ENCODE results near the gene FTO.

The FTO gene

DNA sequence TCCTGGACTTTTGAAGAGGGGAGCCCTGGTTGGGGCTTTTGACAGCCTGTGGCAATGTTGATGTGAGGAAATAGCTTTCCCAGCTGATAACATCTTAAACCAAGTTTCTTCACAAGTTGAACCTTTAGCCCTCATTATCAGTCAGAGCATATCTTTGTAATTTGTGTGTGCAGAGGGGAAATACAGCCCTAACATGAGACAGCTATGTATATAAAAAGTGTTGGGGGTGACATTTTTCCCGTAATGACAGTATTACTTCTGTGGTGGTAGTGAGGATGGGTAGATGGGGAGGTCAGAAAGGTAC is 221.1 kb downstream of the FTO start:
- DNase-seq (ENCODE audit: low read depth in 2 of 3, low spot score in 1 of 3): no peak

DNA sequence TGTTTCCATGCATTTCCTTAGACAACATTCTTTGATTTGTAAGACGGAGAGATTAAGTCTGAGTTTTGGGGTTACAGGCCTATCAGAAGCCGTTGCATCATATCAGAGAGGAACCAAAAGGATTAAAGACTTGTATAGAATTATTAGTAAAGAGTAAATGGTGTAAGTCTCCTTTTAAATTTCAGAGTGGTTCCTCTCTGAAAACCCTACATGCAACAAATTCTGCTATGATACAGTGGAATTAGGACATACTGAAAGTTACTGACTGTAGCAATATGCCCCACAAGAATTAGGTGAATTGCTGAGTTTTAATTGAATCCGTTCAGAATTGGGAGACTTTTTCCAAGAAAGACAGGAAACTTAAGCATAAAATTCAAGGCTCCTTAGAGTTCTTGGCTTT is 221.6 kb downstream of the FTO start:
- no peak for DNase-seq (ENCODE audit: low read depth in 2 of 3, low spot score in 1 of 3)

DNA sequence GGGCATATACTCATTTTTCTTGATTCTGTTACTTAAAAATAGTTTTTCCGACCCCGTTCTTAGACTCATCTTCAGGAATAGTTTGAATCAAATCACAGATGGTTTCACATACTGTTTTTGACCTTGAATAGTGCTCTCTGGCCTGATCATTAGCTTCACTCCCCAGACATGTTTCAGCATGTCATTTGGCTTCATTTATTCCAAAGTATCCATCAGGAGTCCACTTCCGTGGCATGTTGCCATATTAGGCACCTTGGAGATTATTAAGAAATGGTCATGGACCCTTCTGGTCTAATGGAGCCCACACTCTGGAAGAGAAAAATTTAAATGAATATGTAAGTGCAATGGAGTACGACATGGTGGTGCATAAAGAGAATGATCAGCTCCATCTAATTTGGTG is 222.3 kb downstream of the FTO start:
- no peak for DNase-seq (ENCODE audit: low read depth in 2 of 3, low spot score in 1 of 3)

DNA sequence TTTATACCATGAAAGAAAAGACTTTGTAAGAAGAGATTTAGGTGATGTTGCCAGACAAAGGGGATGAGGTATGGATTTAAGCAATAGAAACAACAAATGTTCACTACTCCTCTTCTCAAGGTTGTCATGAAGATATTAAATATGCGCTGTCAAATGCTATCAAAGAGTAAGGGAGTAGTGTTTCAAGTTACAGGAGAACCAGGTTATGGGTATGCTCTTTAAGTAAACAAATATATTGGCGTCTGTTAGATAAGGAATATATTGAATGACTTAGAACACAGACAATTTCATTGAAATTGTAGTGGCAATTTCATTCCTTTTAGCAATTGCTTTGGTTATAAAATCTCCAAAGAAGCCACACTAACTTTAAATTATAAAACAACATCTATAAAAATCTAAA is 229.0 kb downstream of the FTO start:
- no peak for DNase-seq (ENCODE audit: low read depth in 2 of 3, low spot score in 1 of 3)

DNA sequence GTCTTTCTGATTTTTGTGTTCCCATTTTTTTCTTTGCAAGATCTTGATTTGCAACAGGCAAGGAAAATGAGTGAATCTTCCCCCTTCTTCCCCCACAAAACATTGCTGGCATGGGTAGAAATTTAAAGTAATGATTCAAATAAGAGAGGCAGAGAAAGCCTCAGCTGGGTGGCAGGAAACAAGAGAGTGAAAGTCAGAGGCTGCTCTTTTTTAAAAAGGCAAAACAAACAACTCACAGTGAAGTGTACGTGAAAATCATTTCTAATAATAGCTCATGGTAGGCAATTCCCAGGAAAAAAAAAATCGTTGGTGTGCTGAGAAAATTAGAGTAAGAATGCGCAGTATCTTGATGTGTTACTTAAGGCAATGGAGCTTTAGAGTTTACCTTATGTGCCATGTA is 229.5 kb downstream of the FTO start:
- DNase-seq (ENCODE audit: low read depth in 2 of 3, low spot score in 1 of 3): no peak

DNA sequence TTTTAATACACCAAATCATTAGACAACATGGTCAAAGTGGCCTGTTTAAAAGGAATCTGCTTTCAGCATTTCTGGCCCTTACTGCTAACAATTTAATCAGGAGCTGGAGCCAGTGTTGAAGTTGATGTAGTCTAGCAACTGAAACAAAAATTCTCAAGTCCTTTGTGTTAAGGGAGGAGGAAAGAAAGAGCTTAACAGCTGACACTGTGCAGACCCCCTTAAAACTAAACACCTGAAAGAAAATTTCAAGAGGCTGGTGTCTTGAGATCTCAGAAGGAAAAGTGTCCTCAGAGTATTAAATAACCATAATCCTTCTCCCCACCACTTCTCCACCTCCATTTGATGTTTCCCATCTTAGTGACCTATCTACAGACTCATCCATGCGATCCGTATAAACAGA is 232.1 kb downstream of the FTO start:
- DNase-seq (ENCODE audit: low read depth in 2 of 3, low spot score in 1 of 3): no peak

DNA sequence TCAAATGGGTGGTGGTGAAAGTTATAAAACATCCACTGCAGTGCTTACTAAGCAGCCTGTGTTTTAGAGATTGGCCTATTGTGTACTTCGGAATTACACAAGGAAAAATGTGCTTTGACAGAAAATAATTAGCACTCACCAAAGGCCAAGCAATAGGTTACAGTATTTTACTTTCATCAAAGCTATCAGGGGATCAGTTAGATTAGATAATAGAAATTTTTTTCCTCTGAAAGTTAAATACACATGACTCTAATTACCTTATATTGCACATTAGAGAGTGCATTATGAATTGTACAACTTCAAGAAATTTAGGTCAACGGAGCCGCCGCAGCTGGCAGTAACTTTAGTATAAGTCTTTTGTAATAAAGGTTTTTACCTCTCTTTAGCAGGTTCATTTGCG is 232.6 kb downstream of the FTO start:
- no peak for DNase-seq (ENCODE audit: low read depth in 2 of 3, low spot score in 1 of 3)

DNA sequence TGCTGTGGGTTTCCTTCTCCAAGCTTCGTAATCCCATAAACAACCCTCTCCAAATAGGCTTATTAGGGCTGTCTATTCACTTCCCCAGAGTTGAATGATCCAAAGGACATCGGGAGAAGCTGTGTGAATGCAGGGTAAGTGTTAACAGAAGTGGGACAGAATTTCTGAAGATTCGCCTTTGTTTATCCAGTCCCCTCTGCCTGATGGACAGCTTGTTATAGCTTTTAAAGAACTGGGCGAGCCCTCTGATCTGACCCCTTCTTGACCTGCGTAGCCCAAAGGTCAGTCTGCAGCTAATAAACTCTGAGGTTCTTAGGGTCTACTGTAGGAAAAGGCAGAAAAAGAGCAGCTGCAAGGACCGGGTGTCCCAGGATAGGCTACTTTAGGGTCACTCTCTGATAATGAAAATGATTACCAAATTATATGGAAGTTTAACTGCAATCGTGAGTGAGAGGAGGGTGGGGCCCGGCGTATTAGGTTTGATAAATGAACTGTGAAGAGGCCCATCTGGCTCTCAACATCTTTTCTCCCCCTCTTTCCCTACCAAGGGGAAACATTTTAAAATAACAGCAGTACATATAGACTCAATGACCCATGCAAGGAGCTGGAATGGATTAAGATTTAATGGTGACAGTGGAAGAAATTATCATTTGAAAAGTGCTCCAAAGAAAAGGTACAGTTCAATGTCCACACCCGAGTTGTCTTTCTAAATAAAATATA is 233.4 kb downstream of the FTO start:
- DNase-seq (ENCODE audit: low read depth in 2 of 3, low spot score in 1 of 3): no peak

DNA sequence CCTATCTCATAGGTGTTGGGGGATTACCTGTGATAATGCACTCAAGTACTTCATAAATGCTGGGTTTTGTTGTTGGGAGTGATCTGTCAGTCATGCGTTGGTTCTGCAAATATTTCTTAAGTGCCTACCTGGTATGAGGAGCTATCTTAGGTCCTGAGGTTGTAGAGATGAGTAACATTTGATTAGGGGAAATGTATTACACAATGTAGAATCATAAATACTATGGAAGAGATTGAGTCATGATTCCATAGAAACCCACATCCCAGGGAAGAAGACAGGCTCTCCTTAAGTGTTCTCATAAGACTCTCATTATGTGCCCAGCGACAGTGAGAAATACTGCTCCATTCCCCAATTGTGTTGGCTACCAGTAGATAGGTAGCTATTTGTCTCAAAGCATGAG is 240.1 kb downstream of the FTO start:
- DNase-seq (ENCODE audit: low read depth in 2 of 3, low spot score in 1 of 3): no peak

DNA sequence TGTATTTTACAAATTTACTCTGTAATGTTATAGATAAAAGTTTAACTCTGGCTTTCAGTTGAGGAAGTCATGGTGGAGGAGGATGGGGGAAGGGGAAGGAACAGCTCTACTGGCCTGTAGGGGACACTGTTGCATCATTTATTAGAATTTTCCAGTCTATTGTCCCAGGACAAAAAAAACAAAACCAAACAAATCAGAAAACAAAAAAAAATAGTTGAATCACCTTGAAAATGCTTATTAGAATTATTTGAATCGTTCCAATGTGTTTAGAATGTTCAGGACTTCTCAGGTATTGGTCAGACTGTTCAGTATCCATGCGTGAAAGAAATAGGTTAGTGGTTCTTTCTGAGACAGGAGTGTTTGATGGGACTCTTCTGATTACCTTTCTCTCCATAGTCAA is 242.0 kb downstream of the FTO start:
- DNase-seq (ENCODE audit: low read depth in 2 of 3, low spot score in 1 of 3): peak in 1 of 3 donors; percentile 1

DNA sequence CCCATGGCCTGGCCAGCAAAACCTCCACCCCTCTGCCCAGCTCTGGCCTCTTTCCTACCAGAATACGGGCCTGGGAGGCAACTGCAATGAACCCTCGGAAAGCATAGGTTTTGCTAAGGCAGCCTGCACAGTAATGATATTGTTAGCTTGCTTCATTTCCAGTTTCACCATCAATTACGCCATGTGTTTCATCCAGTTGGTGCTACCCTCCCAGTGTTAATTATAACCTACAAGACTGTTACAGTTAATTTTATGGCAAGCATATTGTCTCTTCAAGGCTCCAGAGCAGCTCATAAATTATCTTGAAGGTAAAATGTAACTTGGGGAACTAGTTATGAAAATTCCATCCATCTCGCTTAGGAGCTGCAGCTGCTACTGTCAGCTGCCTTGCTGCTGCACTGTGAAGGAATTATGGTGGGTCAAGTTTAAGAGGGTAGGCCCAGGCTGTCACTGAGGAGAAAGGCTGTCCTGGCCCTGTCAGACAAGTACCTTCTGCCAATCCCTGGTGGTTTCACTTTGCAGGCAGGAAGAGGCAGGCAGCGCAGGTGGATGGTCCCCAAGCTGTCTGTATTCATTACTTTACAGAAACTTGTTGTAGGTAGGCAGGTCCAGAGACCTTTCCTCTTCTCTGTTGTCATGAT is 242.9 kb downstream of the FTO start:
- no peak for DNase-seq (ENCODE audit: low read depth in 2 of 3, low spot score in 1 of 3)

DNA sequence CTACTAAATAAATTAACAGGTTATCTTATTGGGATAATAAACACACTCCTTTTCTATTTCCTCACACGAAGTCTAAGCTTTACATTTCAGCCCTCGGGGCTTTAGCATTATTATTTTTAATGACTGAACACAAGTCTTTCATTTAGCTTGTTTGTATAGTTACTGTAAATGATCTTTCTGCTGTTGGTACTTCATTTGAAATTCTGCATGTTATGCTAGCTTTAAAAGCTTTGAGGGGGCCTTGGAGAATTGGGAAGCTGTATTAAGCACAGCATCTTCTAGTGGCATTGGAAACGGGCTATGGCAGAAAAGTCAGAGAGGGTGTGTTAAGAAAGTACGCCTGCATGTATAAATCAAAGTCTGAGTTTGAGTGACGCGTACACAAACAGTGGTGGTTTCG is 243.7 kb downstream of the FTO start:
- no peak for DNase-seq (ENCODE audit: low read depth in 2 of 3, low spot score in 1 of 3)

DNA sequence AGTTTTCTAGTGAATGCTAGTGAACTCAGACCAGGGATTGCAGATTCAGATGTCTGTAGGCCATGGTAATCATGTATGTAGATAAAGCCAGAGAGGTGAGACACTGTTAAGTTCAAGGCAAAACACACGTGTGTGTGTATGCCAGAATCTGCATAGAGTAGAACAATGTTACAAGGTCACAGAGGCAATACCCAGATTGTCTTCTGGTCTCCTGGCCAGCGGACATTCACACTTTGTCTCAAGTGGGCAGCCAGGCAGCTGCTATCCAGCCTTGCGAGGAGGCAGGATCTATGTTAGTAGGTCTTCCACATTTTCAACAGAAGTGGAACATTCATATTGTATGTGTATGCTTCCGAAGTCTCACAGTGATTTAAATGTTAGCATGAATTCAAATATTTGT is 244.4 kb downstream of the FTO start:
- DNase-seq (ENCODE audit: low read depth in 2 of 3, low spot score in 1 of 3): no peak

DNA sequence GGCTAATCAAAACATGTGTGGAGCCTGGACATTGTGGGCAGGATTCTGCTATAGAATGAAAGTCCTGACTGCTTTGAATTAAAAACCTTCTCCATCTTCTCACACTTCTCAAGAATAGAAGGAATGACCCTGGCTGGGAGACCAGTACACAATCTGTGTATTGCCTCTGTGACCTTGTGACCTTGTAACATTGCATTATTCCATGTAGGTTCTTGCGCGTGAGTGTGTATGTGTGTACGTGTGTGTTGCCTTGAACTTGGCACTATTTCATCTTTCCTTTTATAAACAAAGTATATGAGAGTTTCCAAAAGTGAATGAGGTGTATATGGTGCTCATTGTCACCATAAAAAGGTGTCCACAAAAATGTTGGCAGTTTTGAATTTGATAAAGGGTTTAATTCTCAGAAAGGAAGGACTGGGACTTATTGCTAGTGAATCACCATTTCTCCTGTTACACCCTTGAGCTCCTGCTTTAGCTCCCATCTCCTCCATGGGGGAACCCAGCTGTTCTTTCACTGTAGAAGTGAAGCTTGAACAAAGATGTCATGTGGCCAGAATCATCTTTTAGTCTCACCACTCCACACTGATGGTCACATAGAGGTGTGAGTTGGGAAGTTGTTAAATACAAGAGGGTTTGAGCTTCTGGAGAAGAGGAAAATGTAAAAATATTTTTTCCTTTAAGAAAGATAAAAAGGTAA is 244.9 kb downstream of the FTO start:
- no peak for DNase-seq (ENCODE audit: low read depth in 2 of 3, low spot score in 1 of 3)

DNA sequence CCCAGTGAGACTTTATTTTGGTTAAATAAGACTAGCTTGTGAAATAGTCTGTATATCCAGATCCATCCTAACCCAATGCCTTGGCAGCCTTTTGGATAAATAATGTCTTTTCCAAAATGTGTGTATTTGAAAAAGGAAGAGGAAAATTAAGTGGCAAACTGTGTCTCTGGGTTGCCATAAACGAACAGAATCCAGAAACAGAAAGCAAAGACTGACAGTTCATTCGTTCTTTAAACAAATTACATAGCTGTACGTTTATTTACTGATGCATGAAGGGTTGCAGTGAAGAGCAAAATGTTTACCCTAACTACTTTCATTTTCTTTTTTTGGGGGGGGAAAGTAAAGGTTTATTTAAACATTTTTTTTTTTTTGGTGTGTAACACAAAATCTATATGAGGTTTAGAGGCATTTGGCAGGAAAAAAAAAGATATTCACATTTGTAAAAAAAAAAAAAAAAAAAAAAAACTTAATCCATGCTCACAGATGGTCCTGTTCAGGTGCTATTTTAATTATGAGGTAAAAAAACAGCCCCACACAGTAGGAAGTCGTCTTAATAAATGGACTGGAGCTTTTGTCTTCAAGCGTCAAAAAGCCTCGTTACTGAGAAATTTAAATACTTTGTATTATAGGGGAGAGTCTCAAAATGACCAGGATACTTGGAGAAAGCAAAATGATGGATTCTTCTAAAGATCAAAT is 245.9 kb downstream of the FTO start:
- DNase-seq (ENCODE audit: low read depth in 2 of 3, low spot score in 1 of 3): no peak

DNA sequence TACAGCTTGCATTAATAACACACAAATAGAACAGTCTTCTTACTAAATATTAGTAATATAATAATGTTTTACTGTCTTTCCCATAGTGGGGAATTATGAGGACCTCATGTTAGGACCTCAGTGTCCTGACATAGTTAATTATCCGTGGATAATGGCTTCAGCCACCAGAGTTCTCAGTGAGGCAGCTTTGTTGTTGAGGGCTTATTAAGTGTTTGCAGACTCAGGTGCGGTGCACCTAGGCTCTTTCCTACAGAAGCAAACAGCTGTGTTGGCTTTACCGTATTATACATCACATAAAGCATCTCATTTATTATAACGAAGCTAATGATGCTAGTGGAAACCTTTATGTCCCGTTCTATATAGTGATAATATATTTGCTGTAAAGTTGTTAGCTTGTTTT is 246.7 kb downstream of the FTO start:
- DNase-seq (ENCODE audit: low read depth in 2 of 3, low spot score in 1 of 3): no peak

DNA sequence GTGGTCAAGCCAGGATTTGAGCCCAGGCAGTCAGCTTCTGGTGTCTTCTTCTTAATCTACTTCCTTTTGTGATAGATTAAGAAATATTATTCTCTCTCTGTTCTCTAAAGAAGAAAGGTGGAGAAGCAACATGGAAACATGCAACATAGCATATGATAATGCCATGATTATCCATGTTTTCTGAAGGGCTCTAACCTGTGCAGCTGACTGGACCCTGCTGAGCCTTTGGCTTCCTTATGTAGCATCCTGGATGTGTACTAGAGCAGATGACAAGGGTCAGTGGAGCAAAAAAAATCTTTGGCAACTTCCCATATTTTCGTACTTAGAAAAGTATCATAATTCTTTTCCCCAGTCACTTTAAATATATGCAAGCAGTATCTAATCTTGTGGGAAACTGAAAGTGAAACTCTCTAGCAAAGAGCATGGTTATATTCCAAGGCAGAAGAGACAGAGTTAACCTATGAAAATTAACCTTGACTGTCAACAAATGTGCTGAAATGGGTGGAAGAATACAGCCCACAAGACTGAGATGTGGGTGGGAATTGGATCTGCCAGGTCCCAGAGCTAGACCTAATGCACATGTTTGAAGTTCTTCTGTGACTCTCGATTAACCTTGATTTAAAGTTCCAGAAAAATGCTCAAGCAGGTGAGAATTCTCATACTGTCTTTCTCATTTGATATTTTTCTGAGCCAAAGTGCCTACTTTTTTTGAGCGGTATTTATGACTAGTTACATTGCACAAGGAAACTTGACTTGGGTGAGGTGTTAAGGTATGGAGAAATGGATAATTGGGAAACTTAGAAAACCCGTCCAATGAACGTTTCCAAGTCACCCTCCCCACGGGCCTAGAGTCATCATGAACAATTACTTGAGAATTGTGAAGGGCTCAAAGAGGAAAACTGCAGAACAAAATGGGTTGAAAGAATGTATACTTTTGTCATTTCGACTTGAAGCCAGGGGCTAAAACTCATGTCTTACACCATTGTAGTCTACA is 248.6 kb downstream of the FTO start:
- DNase-seq (ENCODE audit: low read depth in 2 of 3, low spot score in 1 of 3): no peak

DNA sequence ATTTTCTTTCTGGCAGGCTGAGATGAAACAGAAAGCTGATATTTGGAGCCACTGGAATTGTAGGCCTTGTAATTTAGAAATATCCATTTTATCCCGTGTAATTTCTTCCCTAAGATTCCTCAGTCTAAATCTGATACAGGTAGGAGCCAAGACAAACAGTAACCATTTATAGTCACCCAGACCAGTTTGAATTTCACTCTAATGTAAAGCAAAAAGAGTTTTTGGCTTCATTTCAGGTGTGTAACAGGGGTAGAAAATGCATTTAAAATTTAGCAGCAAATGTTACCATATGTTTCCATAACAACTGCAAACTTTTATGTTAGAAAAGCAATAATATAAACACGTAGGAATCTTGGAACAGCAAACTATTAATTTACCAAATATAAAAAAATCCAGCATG is 249.4 kb downstream of the FTO start:
- no peak for DNase-seq (ENCODE audit: low read depth in 2 of 3, low spot score in 1 of 3)

DNA sequence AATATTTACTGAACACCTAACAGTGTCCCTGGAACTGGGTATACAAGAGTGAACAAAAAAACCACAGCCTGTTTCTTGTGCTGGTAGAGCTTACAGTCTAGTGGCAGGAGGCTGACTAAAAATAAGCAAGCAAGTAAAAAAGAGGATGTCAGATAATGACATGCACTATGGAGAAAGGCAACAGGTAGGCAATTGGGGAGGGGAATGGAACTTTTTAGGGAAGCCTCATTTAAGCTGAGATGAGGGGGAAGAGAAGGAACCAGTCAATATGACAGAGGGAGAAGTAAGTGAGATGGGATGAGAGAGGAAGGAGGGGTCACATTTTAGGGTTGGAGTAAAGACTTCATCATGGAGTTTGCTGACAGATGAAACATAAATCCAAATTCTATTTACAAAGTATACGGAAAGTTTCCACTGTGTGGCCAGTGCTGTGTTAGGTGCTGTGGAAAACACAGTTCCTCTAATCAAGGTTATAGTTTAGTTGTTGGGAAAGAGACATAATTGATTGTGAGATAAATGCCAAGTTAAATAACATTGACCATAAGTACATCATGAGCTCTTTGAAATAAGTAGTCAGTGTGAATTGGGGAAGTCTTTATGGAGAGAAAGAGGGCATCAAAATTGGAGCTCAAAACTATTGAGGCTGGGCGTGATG is 251.4 kb downstream of the FTO start:
- no peak for DNase-seq (ENCODE audit: low read depth in 2 of 3, low spot score in 1 of 3)

DNA sequence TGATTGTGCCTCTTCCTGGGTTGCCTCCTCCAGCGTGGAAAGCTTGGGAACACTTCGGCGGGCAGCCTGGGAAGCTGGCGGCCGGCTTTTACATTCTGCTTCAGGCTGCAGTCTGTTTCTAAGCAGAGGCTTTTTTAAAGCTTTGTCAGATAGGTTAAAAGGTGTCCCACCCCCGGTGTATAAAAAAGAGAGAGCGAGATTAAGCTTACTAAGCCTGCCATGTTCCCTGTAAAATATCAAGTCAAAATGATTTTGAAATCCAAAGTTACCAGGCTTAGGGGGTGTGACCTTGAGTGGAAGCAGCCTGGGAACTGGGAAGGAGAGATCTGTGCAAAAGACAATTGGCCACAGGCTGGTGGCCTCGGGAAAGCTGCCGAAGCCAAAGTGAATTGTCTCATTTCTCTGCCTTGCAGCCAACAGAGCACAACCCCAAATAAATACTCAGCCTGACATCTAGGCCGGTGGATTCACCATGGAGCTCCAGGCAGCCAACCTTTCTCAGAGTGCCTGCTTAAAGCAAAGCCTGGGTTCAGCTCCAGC is 254.5 kb downstream of the FTO start:
- no peak for DNase-seq (ENCODE audit: low read depth in 2 of 3, low spot score in 1 of 3)
